Effector memory CD8-positive, alpha-beta T cell (primary cell): ENCODE data around the gene RRAS2.
A peak's percentile ranks its signal among the peaks of the same experiment; 100 is the strongest.
"Not testable (repeated sequence)": the region's sequence is repeated elsewhere in the genome, so short reads cannot be mapped to it uniquely, and the experiment has no call there.

Experiments used
- ATAC-seq: fragments of 150-1000 bp; cut with Tn5 transposase; replicated peaks from 2 replicates; pipeline ENCODE4 v1.10.0; 2021; ENCODE audit warnings: mild to moderate bottlenecking, moderate library complexity
- DNase-seq, 3 experiments: peaks; one replicate each; pipeline ENCODE4 v3.0.0; 2021
- H3K27ac Mint-ChIP-seq, 2 donors: one replicate each; pipeline ENCODE4 v1.8.0; 2022; ENCODE audit warnings: mild to moderate bottlenecking in 2 of 2, mixed read lengths in 2 of 2, moderate library complexity in 2 of 2
- H3K27me3 Mint-ChIP-seq, 2 donors: one replicate each; pipeline ENCODE4 v1.8.0; 2022; ENCODE audit warnings: mixed read lengths in 2 of 2
- H3K36me3 Mint-ChIP-seq: one replicate; pipeline ENCODE4 v1.8.0; 2022; ENCODE audit warnings: mild to moderate bottlenecking, moderate library complexity, mixed read lengths; ENCODE audit not compliant: insufficient read depth
- H3K4me1 Mint-ChIP-seq, 2 donors: one replicate each; pipeline ENCODE4 v1.8.0; 2022; ENCODE audit warnings: low read depth in 2 of 2, mixed read lengths in 2 of 2
- H3K4me3 Mint-ChIP-seq, 2 donors: one replicate each; pipeline ENCODE4 v1.8.0; 2022; ENCODE audit warnings: mild to moderate bottlenecking in 2 of 2, mixed read lengths in 2 of 2, moderate library complexity in 2 of 2
- H3K9me3 Mint-ChIP-seq, 2 donors: one replicate each; pipeline ENCODE4 v1.8.0; 2022; ENCODE audit warnings: mixed read lengths in 2 of 2

RRAS2 gene

DNA sequence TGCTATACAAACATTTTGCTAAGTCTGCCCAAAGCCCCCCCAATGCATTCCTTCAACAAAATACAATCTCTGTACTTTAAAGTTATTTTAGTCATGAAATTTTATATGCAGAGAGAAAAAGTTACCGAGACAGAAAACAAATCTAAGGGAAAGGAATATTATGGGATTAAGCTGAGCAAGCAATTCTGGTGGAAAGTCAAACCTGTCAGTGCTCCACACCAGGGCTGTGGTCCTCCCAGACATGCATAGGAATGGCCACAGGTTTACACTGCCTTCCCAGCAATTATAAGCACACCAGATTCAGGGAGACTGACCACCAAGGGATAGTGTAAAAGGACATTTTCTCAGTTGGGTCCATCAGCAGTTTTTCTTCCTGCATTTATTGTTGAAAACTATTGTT, 92.4 kb downstream of the RRAS2 start:
- Mint-ChIP-seq H3K4me1 (peaks cover 16 to 19% of the 10 kb centered on the region in 2 donors), H3K9me3 (no peaks in the 10 kb centered on the region), H3K36me3 (peaks cover 8% of the 10 kb centered on the region), H3K27ac (no peak overlapping the region), H3K4me3 (no peak overlapping the region), H3K27me3 (no peaks in the 10 kb centered on the region)
- ATAC-seq (no peak), DNase-seq (no peak)

DNA sequence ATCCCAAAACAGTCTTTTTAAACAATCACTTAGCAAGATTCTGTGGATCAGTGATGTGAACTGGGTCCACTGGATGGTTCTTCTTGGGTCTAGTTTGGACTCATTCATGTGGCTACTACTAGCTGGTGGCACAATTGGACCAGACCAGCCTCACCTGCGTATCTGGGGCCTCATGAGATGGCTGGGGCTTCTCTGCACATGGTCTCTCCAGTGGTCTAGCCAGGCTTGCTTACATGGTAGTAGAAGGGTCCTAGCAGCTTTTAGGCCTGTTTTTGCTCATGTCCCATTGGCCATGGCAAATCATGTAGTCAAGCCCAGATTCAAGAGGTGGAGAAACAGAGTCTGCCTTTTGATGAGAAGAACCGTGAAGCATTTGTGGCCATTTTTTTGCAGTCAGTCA, 94.0 kb downstream of the RRAS2 start:
- no peak for DNase-seq
- Mint-ChIP-seq H3K27ac (no peak overlapping the region), H3K36me3 (peaks cover 8% of the 10 kb centered on the region), H3K27me3 (no peaks in the 10 kb centered on the region), H3K4me3 (no peak overlapping the region), H3K4me1 (peaks cover under 1 to 4% of the 10 kb centered on the region in 2 donors), H3K9me3 (no peaks in the 10 kb centered on the region)
- ATAC-seq, result no peak

DNA sequence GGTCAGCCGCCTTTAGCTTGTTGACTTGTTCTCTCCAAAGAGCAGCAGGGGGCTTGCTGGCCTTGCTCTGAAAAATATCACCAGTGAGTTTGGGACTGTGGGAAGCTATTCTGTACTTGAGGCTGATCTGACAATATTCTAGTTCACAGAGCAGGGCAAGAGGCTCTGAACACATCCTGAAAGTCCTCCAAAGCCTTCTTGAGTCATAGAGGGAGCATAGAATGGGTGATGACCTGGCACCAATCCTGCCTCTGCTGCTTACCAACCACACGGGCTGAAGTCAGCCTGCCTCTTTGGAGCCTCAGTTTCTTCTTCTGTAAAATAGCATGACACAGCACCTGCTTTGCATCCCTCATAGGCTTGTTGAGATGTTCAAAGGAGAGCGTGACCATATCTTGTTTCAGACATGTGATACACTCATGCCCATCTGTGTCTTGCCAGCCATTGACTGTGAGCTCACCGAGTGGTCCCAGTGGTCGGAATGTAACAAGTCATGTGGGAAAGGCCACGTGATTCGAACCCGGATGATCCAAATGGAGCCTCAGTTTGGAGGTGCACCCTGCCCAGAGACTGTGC, 96.6 kb downstream of the RRAS2 start:
- no peak for DNase-seq
- Mint-ChIP-seq H3K9me3 (no peaks in the 10 kb centered on the region), H3K27me3 (no peaks in the 10 kb centered on the region), H3K27ac (peak overlapping the region in 1 of 2 donors; percentile 83), H3K36me3 (peaks cover 4% of the 10 kb centered on the region), H3K4me1 (no peaks in the 10 kb centered on the region), H3K4me3 (no peak overlapping the region)
- ATAC-seq, result no peak

DNA sequence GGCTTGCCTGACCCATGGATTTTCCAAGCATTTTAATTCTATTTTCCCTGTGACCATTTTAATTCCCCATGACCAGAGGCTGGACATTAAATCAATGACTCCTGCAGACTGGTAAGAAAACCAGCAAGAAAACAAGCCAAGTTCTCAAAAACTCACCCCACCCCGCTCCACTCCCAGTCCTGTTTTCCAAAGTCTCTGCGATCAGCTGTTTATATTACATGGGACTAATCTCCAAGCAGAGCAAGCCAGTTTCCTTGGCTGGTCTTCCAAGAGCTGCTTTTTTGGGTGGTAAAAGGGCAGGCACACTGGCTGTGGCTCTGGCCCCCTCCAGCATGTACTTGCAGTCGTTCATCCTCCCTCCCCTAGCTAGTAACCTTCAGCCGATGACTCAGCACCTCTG, 97.9 kb downstream of the RRAS2 start:
- H3K9me3 Mint-ChIP-seq, result no peaks in the 10 kb centered on the region
- H3K4me1 Mint-ChIP-seq, result no peaks in the 10 kb centered on the region
- ATAC-seq (no peak), DNase-seq (no peak)
- peaks cover 4% of the 10 kb centered on the region for H3K36me3 Mint-ChIP-seq
- H3K27me3 Mint-ChIP-seq, result no peaks in the 10 kb centered on the region
- H3K4me3 Mint-ChIP-seq, result no peak overlapping the region
- H3K27ac Mint-ChIP-seq, result peak overlapping the region in 1 of 2 donors; percentile 20

DNA sequence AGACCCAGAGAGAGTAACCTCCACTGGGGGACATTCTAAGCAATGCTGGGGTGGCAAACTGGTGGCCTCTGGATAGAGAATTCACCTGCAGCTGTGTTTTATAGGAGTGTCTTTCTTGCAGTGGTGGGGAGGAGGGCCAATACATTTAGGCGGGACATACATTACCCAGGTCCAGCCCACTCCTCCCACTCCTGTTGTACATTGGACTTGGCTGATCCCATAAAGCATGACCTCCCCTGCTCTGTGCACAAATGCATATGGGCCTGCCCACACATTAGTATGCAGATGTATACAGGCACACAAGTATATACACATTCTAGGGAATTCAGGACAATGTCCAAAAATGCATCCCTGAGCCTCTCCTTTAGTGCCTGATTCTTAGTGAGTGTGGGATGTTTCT, 99.1 kb downstream of the RRAS2 start:
- H3K9me3 Mint-ChIP-seq, result no peaks in the 10 kb centered on the region
- no peak for ATAC-seq
- H3K4me1 Mint-ChIP-seq, result no peaks in the 10 kb centered on the region
- no peaks in the 10 kb centered on the region for H3K27me3 Mint-ChIP-seq
- no peak for DNase-seq
- H3K36me3 Mint-ChIP-seq, result peaks cover 10% of the 10 kb centered on the region
- H3K27ac Mint-ChIP-seq, result no peak overlapping the region
- H3K4me3 Mint-ChIP-seq, result no peak overlapping the region

DNA sequence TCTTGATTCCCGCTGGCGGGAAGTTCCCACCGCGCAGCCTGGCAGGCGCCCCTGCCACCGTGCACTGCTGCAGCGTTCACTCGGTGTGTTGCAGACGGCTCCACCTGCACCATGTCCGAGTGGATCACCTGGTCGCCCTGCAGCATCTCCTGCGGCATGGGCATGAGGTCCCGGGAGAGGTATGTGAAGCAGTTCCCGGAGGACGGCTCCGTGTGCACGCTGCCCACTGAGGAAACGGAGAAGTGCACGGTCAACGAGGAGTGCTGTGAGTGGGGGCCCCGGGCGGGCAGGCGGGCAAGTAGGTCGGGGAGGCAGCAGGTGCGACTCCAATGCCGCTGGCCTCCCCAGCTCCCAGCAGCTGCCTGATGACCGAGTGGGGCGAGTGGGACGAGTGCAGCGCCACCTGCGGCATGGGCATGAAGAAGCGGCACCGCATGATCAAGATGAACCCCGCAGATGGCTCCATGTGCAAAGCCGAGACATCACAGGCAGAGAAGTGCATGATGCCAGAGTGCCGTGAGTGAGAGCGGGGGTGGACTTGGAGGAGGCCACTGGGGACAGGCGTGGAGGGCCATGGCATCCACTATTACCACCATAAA, 99.7 kb downstream of the RRAS2 start:
- Mint-ChIP-seq H3K27me3 (no peaks in the 10 kb centered on the region), H3K27ac (peak overlapping the region in 1 of 2 donors; percentile 83)

DNA sequence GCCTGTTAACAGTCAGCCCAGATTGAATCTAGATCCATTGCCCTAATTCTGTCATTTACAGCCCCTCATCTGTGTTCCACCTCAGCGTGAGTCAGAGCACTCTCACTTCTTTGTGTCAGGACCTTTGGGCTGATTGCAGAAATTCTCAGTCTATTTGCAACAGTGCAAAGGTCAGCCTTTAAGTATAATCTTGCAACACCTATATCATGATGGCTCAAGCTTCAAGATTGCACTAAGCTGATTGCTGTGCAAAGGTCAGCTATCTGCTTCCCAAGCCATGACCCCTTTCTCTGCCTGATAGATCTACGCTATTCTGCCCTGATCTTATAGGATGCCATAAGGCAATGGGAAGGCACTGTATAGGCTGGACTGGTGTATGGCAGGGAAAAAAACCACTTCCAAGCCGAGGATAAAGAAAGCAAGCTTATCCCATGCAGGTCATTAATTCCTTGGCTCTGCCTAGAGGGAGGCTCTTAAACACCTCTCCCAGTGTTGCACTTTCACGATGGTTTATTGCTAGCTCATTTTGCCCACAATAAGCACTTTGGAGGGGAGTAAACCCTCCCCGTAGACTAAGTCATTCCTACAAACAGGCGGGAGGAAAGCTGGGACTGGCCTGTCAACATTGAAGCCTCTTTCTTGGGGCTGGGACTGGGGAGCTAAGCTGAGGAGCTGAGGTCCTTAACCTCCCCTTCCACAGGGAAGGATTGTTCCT, 100.6 kb downstream of the RRAS2 start:
- ATAC-seq (no peak), DNase-seq (no peak)
- no peaks in the 10 kb centered on the region for H3K9me3 Mint-ChIP-seq

More for the DNA sequence above, 99.7 kb downstream of the RRAS2 start:
- DNase-seq (no peak), ATAC-seq (no peak)
- Mint-ChIP-seq H3K4me3 (no peak overlapping the region), H3K9me3 (no peaks in the 10 kb centered on the region), H3K36me3 (peaks cover 14% of the 10 kb centered on the region), H3K4me1 (no peaks in the 10 kb centered on the region)

DNA sequence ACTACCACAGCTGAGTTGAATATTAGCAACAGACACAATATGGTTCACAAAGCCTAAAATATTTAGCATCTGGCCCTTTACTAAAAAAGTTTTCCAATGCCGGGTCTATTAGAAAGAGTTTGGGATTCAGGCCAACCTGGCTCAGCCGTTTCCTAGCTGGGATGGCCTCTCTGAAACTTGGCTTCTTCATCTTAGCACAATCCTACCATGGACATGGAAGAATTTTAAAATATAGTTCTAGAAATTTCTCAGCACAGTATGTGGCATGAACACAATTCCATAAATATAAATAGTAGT, 103.8 kb downstream of the RRAS2 start:
- peaks cover 12% of the 10 kb centered on the region for H3K36me3 Mint-ChIP-seq
- H3K4me1 Mint-ChIP-seq, result no peaks in the 10 kb centered on the region
- ATAC-seq (no peak), DNase-seq (no peak)
- H3K9me3 Mint-ChIP-seq, result no peaks in the 10 kb centered on the region
- H3K4me3 Mint-ChIP-seq, result no peak overlapping the region
- peaks cover 0 to 26% of the 10 kb centered on the region in 2 donors for H3K27me3 Mint-ChIP-seq
- peak overlapping the region in 1 of 2 donors; percentile 51 for H3K27ac Mint-ChIP-seq

More for the DNA sequence above, 100.6 kb downstream of the RRAS2 start:
- H3K27ac Mint-ChIP-seq, result peak overlapping the region in 1 of 2 donors; percentile 8
- H3K27me3 Mint-ChIP-seq, result peaks cover 0 to 7% of the 10 kb centered on the region in 2 donors
- no peak overlapping the region for H3K4me3 Mint-ChIP-seq
- H3K36me3 Mint-ChIP-seq, result peaks cover 13% of the 10 kb centered on the region
- no peaks in the 10 kb centered on the region for H3K4me1 Mint-ChIP-seq

DNA sequence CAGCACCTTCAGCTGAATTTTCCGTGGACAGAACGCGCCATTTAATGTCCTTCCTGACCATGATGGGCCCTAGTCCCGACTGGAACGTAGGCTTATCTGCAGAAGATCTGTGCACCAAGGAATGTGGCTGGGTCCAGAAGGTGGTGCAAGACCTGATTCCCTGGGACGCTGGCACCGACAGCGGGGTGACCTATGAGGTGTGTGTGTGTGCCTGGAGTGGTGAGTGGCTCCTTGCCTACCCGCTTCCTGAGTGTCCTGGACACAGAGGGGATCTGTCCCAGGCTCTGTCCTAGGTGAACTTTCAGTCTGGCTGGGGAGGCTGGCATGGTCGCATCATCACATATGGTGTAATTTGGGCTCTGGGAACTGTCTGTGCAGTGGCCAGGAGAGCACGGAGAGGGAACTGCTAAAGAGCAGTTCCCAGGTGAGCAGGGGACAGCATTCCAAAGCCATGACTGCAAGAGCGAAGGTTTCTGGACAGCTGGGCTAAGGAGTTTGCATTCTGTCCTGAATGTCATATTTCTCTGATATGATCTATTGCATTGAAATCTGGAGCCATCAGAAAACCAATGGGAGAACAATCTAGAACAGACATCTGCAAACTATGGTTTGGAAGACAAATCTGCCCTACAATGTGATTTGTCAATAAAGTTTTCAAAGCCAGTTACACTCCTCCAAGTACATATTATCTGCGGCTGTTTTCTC, 104.3 kb downstream of the RRAS2 start:
- Mint-ChIP-seq H3K4me1 (no peaks in the 10 kb centered on the region), H3K36me3 (peaks cover 12% of the 10 kb centered on the region), H3K27me3 (peaks cover 0 to 27% of the 10 kb centered on the region in 2 donors), H3K4me3 (no peak overlapping the region), H3K27ac (peak overlapping the region in 1 of 2 donors; percentile 7), H3K9me3 (no peaks in the 10 kb centered on the region)
- DNase-seq, result no peak
- ATAC-seq, result no peak

DNA sequence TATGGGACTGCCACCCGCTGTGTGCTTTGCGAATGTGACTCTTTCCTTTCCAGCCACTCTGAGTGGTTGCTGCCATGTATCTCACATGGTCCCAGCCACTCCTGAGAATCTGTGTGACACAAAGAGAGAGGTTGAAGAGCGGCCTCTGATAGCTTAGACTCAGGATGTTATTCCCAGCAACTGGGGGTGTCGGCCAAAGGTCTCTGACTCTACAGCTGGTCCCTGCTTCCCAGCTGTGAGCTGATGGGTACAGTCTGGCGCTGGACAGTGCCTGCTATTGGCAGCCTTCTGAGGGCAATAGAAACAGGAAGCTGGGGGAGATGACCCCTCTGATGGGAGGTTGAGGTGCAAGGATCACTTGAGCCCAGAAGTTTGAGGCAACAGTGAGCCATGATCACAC, 105.1 kb downstream of the RRAS2 start:
- Mint-ChIP-seq H3K27ac (peak overlapping the region in 1 of 2 donors; percentile 18), H3K9me3 (no peaks in the 10 kb centered on the region), H3K36me3 (peaks cover 12% of the 10 kb centered on the region), H3K27me3 (peaks cover 0 to 27% of the 10 kb centered on the region in 2 donors), H3K4me3 (no peak overlapping the region), H3K4me1 (peaks cover 5% of the 10 kb centered on the region in 2 donors)
- no peak for DNase-seq
- ATAC-seq, result no peak

DNA sequence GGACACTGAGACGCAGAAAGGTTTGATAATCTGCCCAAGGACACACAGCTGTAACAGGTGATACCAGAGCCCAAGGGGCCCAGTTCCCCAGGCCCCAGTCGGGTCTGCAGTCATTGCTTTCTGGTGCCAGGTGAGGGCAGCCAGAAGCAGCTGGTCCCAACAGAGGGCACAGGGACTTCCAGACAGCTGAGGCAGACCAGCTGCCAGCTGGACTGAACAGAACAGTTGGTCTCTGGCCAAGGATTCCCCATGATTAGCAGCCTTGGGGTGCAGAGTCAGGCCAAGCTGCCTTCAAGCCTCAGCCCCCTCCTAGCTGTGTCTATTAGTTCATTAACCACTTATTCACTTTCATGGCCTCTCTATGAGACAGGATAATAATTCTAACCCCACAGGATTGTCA, 105.6 kb downstream of the RRAS2 start:
- ATAC-seq, result no peak
- H3K9me3 Mint-ChIP-seq, result no peaks in the 10 kb centered on the region
- peak overlapping the region in 1 of 2 donors; percentile 18 for H3K27ac Mint-ChIP-seq
- H3K4me3 Mint-ChIP-seq, result no peak overlapping the region
- H3K36me3 Mint-ChIP-seq, result peaks cover 12% of the 10 kb centered on the region
- peaks cover 0 to 27% of the 10 kb centered on the region in 2 donors for H3K27me3 Mint-ChIP-seq
- no peak for DNase-seq
- H3K4me1 Mint-ChIP-seq, result peaks cover 8 to 9% of the 10 kb centered on the region in 2 donors

DNA sequence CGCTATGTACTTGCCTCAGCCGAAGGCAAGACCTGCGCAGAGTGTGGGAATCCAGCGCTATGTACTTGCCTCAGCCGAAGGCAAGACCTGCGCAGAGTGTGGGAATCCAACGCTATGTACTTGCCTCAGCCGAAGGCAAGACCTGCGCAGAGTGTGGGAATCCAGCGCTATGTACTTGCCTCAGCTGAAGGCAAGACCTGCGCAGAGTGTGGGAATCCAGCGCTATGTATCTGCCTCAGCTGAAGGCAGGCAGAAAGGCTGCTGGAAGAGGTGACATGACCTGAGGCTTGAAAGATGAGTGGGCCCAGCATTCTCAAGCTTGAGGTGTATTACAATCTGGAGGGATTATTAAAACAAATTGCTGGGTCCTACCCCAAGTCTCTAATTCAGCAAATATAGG, 106.5 kb downstream of the RRAS2 start:
- H3K27ac Mint-ChIP-seq, H3K9me3 Mint-ChIP-seq, DNase-seq, ATAC-seq, H3K4me3 Mint-ChIP-seq: not testable (repeated sequence)
- H3K27me3 Mint-ChIP-seq, result peaks cover 0 to 33% of the 10 kb centered on the region in 2 donors
- peaks cover 12% of the 10 kb centered on the region for H3K36me3 Mint-ChIP-seq
- peaks cover 8 to 15% of the 10 kb centered on the region in 2 donors for H3K4me1 Mint-ChIP-seq

DNA sequence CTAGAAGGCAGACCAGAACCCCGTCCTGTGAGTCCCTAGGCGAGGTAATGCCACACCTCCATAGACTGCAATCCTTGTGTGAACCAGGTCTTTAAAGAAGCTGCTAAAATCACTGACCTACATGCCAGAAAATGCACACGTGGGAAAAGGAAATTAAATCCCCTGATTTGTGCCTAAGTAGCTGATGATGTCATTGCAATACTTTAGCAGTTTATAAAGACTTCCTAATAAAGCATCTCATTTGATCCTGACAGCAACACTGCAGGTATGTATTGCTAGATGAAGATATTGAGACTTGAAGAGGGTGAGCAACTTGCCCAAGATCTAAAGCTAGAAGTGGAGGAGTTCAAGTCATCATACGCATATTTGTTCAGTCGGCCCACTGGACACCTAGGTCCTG, 107.2 kb downstream of the RRAS2 start:
- H3K27me3 Mint-ChIP-seq, result peaks cover 0 to 33% of the 10 kb centered on the region in 2 donors
- DNase-seq (no peak), ATAC-seq (no peak)
- H3K27ac Mint-ChIP-seq, result no peak overlapping the region
- H3K4me1 Mint-ChIP-seq, result peaks cover 8 to 18% of the 10 kb centered on the region in 2 donors
- no peak overlapping the region for H3K4me3 Mint-ChIP-seq
- H3K9me3 Mint-ChIP-seq, result no peaks in the 10 kb centered on the region
- H3K36me3 Mint-ChIP-seq, result peaks cover 12% of the 10 kb centered on the region
